Activated CD8-positive, alpha-beta T cell treated with anti-CD3 and anti-CD28 coated beads for 36 hours (primary cell): ENCODE results near the gene FTSJ1. TPM values are rescaled to one million over a fixed set of nuclear protein-coding genes. Genes with fewer than 3 reads are reported as not detected.

Experiments used
- ATAC-seq: fragments of 200-7000 bp; cut with Tn5 transposase; one replicate; pipeline ENCODE4 v1.10.0; 2021; ENCODE audit warnings: mild to moderate bottlenecking, moderate library complexity
- CTCF ChIA-PET: fragments of 350-600 bp; sonication (Branson Sonifier 250); formaldehyde crosslinking; loops from one replicate; lab custom pipeline; 2021; ENCODE audit warnings: antibody characterized with exemption; lab: Charles Lee
- POLR2A ChIA-PET: fragments of 350-600 bp; sonication (Branson Sonifier 250); formaldehyde crosslinking; loops from one replicate; lab custom pipeline; 2021; ENCODE audit warnings: antibody characterized with exemption; lab: Charles Lee
- DNase-seq: peaks from one replicate; pipeline ENCODE4 v3.0.0-alpha.2; 2020
- H3K27ac Mint-ChIP-seq: one replicate; pipeline ENCODE4 v1.8.0; 2021; ENCODE audit warnings: mild to moderate bottlenecking, mixed read lengths
- H3K27me3 Mint-ChIP-seq: one replicate; pipeline ENCODE4 v1.8.0; 2021; ENCODE audit warnings: mixed read lengths
- H3K36me3 Mint-ChIP-seq: one replicate; pipeline ENCODE4 v1.8.0; 2021; ENCODE audit warnings: low read depth, mixed read lengths
- H3K4me1 Mint-ChIP-seq: one replicate; pipeline ENCODE4 v1.8.0; 2021; ENCODE audit warnings: low read depth, mixed read lengths
- H3K4me3 Mint-ChIP-seq: one replicate; pipeline ENCODE4 v1.8.0; 2021; ENCODE audit warnings: mild to moderate bottlenecking, moderate library complexity, mixed read lengths
- H3K9me3 Mint-ChIP-seq: one replicate; pipeline ENCODE4 v1.8.0; 2021; ENCODE audit warnings: mixed read lengths
- CTCF ChIP-seq: fragments of 200-600 bp; IDR thresholded peaks from one replicate; pipeline ENCODE4 v1.8.0; 2022; ENCODE audit warnings: antibody characterized with exemption, mild to moderate bottlenecking
- intact Hi-C: fragments of 100-400 bp; cut with micrococcal nuclease; formaldehyde crosslinking; loops from one replicate; pipeline ENCODE4 v1.10.0; 2022
- total RNA-seq, 2 experiments: library from RNA; stranded (reverse); gene quantifications; one replicate each; pipeline ENCODE4 v1.2.3, GENCODE V29; 2021

FTSJ1 gene
- total RNA-seq, 2 experiments from 2014 or later, result 73.3 to 82.9 TPM

DNA sequence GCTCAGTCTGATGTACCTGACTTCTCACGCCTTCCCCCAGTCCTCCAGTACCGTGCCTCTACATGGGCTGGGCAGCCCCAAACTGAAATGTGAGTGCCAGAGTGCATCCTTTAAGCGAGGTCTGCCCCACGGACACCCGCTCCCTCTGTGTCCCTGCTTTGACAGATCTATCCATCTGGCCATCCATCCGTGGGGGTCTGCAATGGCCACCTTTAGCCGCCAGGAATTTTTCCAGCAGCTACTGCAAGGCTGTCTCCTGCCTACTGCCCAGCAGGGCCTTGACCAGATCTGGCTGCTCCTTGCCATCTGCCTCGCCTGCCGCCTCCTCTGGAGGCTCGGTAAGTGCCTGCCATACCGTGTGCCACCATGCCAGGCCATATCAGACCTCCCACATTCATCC is 33.6 kb downstream of the FTSJ1 start:
- CTCF ChIA-PET, result interaction anchor here (0.6 kb wide), 1 partner anchor 338 kb away, joined by 3 read pairs; no protein-coding TSS in a partner anchor
- H3K27me3 Mint-ChIP-seq, result no peaks in the 10 kb centered on the region
- no peaks in the 10 kb centered on the region for H3K9me3 Mint-ChIP-seq
- intact Hi-C loops, result no loop called here
- peaks cover 3% of the 10 kb centered on the region for H3K36me3 Mint-ChIP-seq
- POLR2A ChIA-PET, result no interaction called here
- TF ChIP-seq CTCF, result no peak
- peak overlapping the region; percentile 88 for H3K4me3 Mint-ChIP-seq
- H3K27ac Mint-ChIP-seq, result peak overlapping the region; percentile 89
- peaks cover 22% of the 10 kb centered on the region for H3K4me1 Mint-ChIP-seq
- peak; percentile 21 for ATAC-seq
- no peak for DNase-seq

- no peak for TF ChIP-seq CTCF
- ChIA-PET POLR2A (no interaction called here), CTCF (no interaction called here)
- H3K9me3 Mint-ChIP-seq, result no peaks in the 10 kb centered on the region
- no peak for ATAC-seq
- H3K27ac Mint-ChIP-seq, result no peak overlapping the region
- no peak for DNase-seq
- H3K27me3 Mint-ChIP-seq, result no peaks in the 10 kb centered on the region
- no peak overlapping the region for H3K4me3 Mint-ChIP-seq
- H3K4me1 Mint-ChIP-seq, result peaks cover 27% of the 10 kb centered on the region
- intact Hi-C loops, result no loop called here
- H3K36me3 Mint-ChIP-seq, result peaks cover 3% of the 10 kb centered on the region
Observed at GRCh38 chrX:48511560-48511959, 35.6 kb downstream of the FTSJ1 start.

DNA sequence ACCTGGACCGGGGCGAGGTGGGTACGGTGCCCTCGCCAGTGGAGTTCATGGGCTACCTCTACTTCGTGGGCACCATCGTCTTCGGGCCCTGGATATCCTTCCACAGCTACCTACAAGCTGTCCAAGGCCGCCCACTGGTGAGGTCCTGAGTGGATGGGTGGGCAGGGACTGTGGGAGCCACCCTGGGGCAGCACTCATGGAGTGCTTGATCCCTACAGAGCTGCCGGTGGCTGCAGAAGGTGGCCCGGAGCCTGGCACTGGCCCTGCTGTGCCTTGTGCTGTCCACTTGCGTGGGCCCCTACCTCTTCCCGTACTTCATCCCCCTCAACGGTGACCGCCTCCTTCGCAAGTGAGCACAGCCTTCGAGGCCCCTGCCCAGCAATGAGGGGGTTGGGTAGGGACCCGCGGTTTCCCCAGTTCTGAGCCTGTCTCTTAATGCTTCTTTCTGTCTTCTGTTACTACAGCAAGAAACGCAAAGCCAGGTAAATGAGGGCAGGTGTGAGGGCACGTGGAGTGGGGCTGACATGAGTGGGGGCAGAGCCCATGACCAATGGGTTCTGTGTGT is 36.5 kb downstream of the FTSJ1 start:
- no peak for TF ChIP-seq CTCF
- Mint-ChIP-seq H3K4me3 (no peak overlapping the region), H3K4me1 (peaks cover 33% of the 10 kb centered on the region), H3K9me3 (no peaks in the 10 kb centered on the region), H3K36me3 (peaks cover 3% of the 10 kb centered on the region), H3K27ac (no peak overlapping the region), H3K27me3 (no peaks in the 10 kb centered on the region)
- POLR2A ChIA-PET, result no interaction called here
- no peak for ATAC-seq
- intact Hi-C loops, result no loop called here
- CTCF ChIA-PET, result no interaction called here
- no peak for DNase-seq

DNA sequence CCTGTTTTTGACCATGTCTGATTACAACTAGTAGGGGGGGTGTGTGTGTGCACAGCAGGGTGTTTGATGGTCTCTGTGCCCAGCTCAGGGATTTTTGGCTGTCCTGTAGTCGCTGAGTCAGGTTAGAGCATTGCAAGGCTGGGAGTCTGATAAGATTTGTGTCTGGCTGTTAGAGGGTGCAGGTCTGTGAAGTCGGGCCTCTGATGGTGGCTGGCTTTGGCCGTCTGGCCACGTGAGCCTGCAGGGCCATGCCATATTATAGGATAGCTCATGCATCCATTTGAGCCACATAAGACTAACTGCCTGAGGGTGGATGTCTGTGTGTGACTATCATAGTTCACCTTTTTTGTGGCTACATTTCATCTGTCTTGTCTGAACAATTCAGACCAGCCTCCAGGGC is 37.7 kb downstream of the FTSJ1 start:
- CTCF ChIA-PET, result no interaction called here
- no peak overlapping the region for H3K27ac Mint-ChIP-seq

More for the DNA sequence above, 37.7 kb downstream of the FTSJ1 start:
- Mint-ChIP-seq H3K27me3 (no peaks in the 10 kb centered on the region), H3K4me1 (peaks cover 33% of the 10 kb centered on the region), H3K4me3 (no peak overlapping the region), H3K36me3 (peaks cover 3% of the 10 kb centered on the region), H3K9me3 (no peaks in the 10 kb centered on the region)
- ATAC-seq (no peak), DNase-seq (no peak)
- POLR2A ChIA-PET, result no interaction called here
- no peak for TF ChIP-seq CTCF
- intact Hi-C loops, result no loop called here
